Retinal pigment epithelial cell (primary cell): ENCODE measurements around the gene SUMO2.
"Not testable (repeated sequence)": the region's sequence is repeated elsewhere in the genome, so short reads cannot be mapped to it uniquely, and the experiment has no call there.

ENCODE experiments used
- DNase-seq: peaks from one replicate; pipeline ENCODE4 v3.0.0-alpha.2; 2010; ENCODE audit warnings: low read depth
- H3K4me3 ChIP-seq: 2 replicates; pipeline ENCODE4 v1.5.1; 2011; ENCODE audit warnings: mild to moderate bottlenecking, low read length, control low read depth, moderate library complexity
- CTCF ChIP-seq: conservative IDR thresholded peaks from 2 replicates; pipeline ENCODE4 v1.5.1; 2011; ENCODE audit warnings: low read depth, low read length, control low read depth, inconsistent platforms

SUMO2 gene

GRCh38 chr17:75133001-75133400, 49.8 kb downstream of the SUMO2 start:
- DNase-seq, result no peak
- TF ChIP-seq CTCF, result no peak
- H3K4me3 ChIP-seq, result no peak overlapping the region

GRCh38 chr17:75132018-75133000, 50.5 kb downstream of the SUMO2 start:
- DNase-seq, result not testable (repeated sequence)
- H3K4me3 ChIP-seq, result peak overlapping the region; percentile 73

- H3K4me3 ChIP-seq, result peak within 1 kb of the TSS; percentile 73
- no peak for DNase-seq
- peak; percentile 60 for TF ChIP-seq CTCF
Measured at GRCh38 chr17:75131278-75132017, 51.3 kb downstream of the SUMO2 start, which contains the start of gene NT5C. TSS of gene NT5C (minus strand) at chr17:75131742. CDS start at chr17:75131707, 35 bp downstream.

- peak overlapping the region; percentile 73 for H3K4me3 ChIP-seq
- peak; percentile 73 for TF ChIP-seq CTCF
- DNase-seq, result no peak
Measured at GRCh38 chr17:75130632-75131277, 52.0 kb downstream of the SUMO2 start.

- DNase-seq, result no peak
- no peak for TF ChIP-seq CTCF
- H3K4me3 ChIP-seq, result peak overlapping the region; percentile 73
Measured at GRCh38 chr17:75130059-75130631, 52.6 kb downstream of the SUMO2 start.

GRCh38 chr17:75129576-75129975, 53.2 kb downstream of the SUMO2 start:
- DNase-seq, result no peak
- TF ChIP-seq CTCF, result no peak
- no peak overlapping the region for H3K4me3 ChIP-seq
